HepG2 (cell line): ENCODE results near the gene KRTAP1-5. TPM values are rescaled to one million over a fixed set of nuclear protein-coding genes. Genes with fewer than 3 reads are reported as not detected.

Source experiments
- CAMTA2 ChIP-seq: sonication (generic); formaldehyde crosslinking; IDR thresholded peaks from 2 replicates; pipeline ENCODE4 v1.4.0; 2020; ENCODE audit warnings: mild to moderate bottlenecking, missing genetic modification reagents, borderline replicate concordance
- CREB1 ChIP-seq, 2 experiments: fragments of 450-650 bp in 1 of 2; IDR thresholded peaks; 2 replicates each; pipeline ENCODE4 v1.6.1; 2016 to 2017; ENCODE audit warnings: control low read depth in 1 of 2, mild to moderate bottlenecking in 1 of 2, missing compliant biosample characterization in 1 of 2, missing genetic modification characterization in 1 of 2
- FOXA1 ChIP-seq, 2 experiments: fragments of 450-650 bp in 1 of 2; sonication (generic) in 1 of 2; formaldehyde crosslinking in 1 of 2; IDR thresholded peaks; 2 replicates each; pipeline versions ENCODE4 v1.4.0 to v1.6.1; 2016 to 2020; ENCODE audit warnings: missing genetic modification reagents in 1 of 2
- HBP1 ChIP-seq: IDR thresholded peaks from 2 replicates; pipeline ENCODE4 v1.6.1; 2016; ENCODE audit warnings: low read depth, control low read depth
- MED1 ChIP-seq: sonication (generic); formaldehyde crosslinking; IDR thresholded peaks from 2 replicates; pipeline ENCODE4 v1.4.0; 2020; ENCODE audit warnings: missing genetic modification reagents
- NFKB2 ChIP-seq: sonication (generic); formaldehyde crosslinking; IDR thresholded peaks from 2 replicates; pipeline ENCODE4 v1.4.0; 2020; ENCODE audit warnings: missing genetic modification reagents, borderline replicate concordance
- SP2 ChIP-seq: sonication (generic); formaldehyde crosslinking; IDR thresholded peaks from 2 replicates; pipeline ENCODE4 v1.5.1; 2020; ENCODE audit warnings: mild to moderate bottlenecking, missing genetic modification reagents
- TEAD3 ChIP-seq: optimal IDR thresholded peaks from 2 replicates; pipeline ENCODE3; 2016; ENCODE audit warnings: borderline replicate concordance
- ZNF770 ChIP-seq: sonication (generic); formaldehyde crosslinking; IDR thresholded peaks from 2 replicates; pipeline ENCODE4 v1.5.0; 2020; ENCODE audit warnings: mild to moderate bottlenecking, missing genetic modification reagents
- polyA plus RNA-seq, 8 experiments: library from polyadenylated mRNA; depleted of rRNA in 3 of 8; stranded (reverse) in 7 of 8; unstranded in 1 of 8; fragments of >200 nt; fragmentation: Illumina TruSeq in 4 of 8; extraction: Trizol in 4 of 8; gene quantifications; 2 replicates each; pipeline versions ENCODE4 v1.2.1 to v1.2.3, GENCODE V29; 2011 to 2016; ENCODE audit warnings: low read depth in 4 of 8, missing spikeins in 1 of 8, mixed read lengths in 1 of 8; ENCODE audit not compliant: insufficient read depth in 1 of 8
- total RNA-seq, 5 experiments: library from RNA; depleted of rRNA; stranded (reverse); fragments of >200 nt; fragmentation: Illumina TruSeq; extraction: Trizol; gene quantifications; 2 replicates each; pipeline ENCODE4 v1.2.3, GENCODE V29; 2016; ENCODE audit warnings: low read depth in 1 of 5

Gene KRTAP1-5
- total and polyA plus RNA-seq, 2 of the 13 experiments (the other 11 are each of a cell fraction or from before 2014, with no cell fraction given): 0.09 TPM; not detected in 1

- TF ChIP-seq CAMTA2 (CRISPR knock-in tag): no peak
- peak; percentile 56 for TF ChIP-seq TEAD3 (CRISPR knock-in tag)
- no peak for TF ChIP-seq ZNF770
- TF ChIP-seq FOXA1 (IDR thresholded peaks at IDR 0.05): no peak
- no peak for TF ChIP-seq FOXA1 (CRISPR knock-in tag; IDR thresholded peaks at IDR 0.05)
- TF ChIP-seq CREB1 (IDR thresholded peaks at IDR 0.05): no peak
- TF ChIP-seq CREB1 (CRISPR knock-in tag; IDR thresholded peaks at IDR 0.05): no peak
- TF ChIP-seq SP2 (CRISPR knock-in tag): no peak
- no peak for TF ChIP-seq HBP1 (CRISPR knock-in tag)
- no peak for TF ChIP-seq NFKB2 (CRISPR knock-in tag)
- no peak for TF ChIP-seq MED1 (CRISPR knock-in tag)
Observed at GRCh38 chr17:41060052-41060604, 33.1 kb upstream of the KRTAP1-5 start, which contains the start of gene KRTAP2-3 (continued).
